Duodenal mucosa (tissue), 2 donors: Measurements from ENCODE around the gene ZSCAN20.

Experiments
- H3K27ac ChIP-seq: one replicate; pipeline ENCODE4 v1.7.0; 2013; ENCODE audit warnings: low read depth, low read length
- H3K27me3 ChIP-seq, 2 donors: one replicate each; pipeline ENCODE4 v1.7.0; 2013; ENCODE audit warnings: low read length in 2 of 2, control low read depth in 1 of 2; ENCODE audit not compliant: insufficient read depth in 2 of 2, control insufficient read depth in 1 of 2
- H3K36me3 ChIP-seq, 2 donors: one replicate each; pipeline ENCODE4 v1.7.0; 2013; ENCODE audit warnings: low read length in 2 of 2, control low read depth in 1 of 2; ENCODE audit not compliant: insufficient read depth in 2 of 2, control insufficient read depth in 1 of 2
- H3K4me1 ChIP-seq, 2 donors: one replicate each; pipeline ENCODE4 v1.7.0; 2013; ENCODE audit warnings: low read length in 2 of 2, control low read depth in 1 of 2; ENCODE audit not compliant: insufficient read depth in 2 of 2, control insufficient read depth in 1 of 2
- H3K4me3 ChIP-seq, 2 donors: one replicate each; pipeline ENCODE4 v1.7.0; 2013; ENCODE audit warnings: low read length in 2 of 2, low read depth in 1 of 2
- H3K9ac ChIP-seq, 2 donors: one replicate each; pipeline ENCODE4 v1.7.0; 2013; ENCODE audit warnings: low read length in 2 of 2, low read depth in 1 of 2
- H3K9me3 ChIP-seq, 2 donors: one replicate each; pipeline ENCODE4 v1.7.0; 2013; ENCODE audit warnings: low read length in 2 of 2, control low read depth in 1 of 2; ENCODE audit not compliant: control insufficient read depth in 1 of 2

Gene ZSCAN20

DNA sequence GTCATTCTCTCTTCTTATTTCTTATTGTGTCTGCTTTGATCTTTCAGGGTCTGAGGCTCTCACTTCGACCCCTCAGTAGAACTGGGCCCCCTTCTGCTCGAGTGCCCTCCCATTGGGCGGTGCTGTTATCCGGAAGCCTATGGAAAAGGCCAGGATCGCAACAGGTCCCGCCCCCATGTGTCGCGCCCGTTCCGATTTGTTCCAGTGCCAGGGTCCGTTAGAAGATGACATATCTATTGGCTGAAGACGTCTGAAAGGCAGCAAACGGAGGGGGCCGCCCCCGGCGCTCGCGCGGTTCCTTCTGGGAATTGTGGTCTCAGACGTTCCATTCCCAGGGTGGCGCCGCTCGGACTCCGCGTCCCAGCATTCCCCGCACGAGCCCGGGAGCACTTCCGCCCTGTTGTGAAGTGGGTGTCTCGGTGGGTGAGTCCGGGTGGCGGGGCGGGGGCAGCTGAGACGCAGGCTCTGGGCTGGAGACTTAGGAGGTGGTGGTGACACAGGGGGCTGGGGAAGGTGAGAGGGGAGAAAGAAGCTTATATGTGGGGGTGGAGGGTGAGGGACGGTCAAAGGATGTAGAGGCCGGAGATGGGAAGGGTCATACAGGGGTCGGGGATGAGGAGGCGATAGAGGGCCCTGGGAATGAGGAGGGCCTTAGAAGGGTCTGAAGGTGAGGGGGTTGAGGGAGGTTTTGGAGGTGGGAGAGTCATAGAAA, at the start of gene ZSCAN20:
Gene ZSCAN20 (plus strand): TSS at position 377 of the 712 bp plus-strand sequence. CDS start 6,644 bp downstream, outside the sequence.
- Histone ChIP-seq H3K27me3 (no peaks in the 10 kb centered on the region), H3K36me3 (no peaks in the 10 kb centered on the region), H3K9me3 (no peaks in the 10 kb centered on the region), H3K4me3 (peak within 1 kb of the TSS; percentile 79 to 83), H3K27ac (peak within 1 kb of the TSS; percentile 58), H3K9ac (peak within 1 kb of the TSS; percentile 53 to 71), H3K4me1 (peaks cover 35 to 38% of the 10 kb centered on the region in 2 donors)

DNA sequence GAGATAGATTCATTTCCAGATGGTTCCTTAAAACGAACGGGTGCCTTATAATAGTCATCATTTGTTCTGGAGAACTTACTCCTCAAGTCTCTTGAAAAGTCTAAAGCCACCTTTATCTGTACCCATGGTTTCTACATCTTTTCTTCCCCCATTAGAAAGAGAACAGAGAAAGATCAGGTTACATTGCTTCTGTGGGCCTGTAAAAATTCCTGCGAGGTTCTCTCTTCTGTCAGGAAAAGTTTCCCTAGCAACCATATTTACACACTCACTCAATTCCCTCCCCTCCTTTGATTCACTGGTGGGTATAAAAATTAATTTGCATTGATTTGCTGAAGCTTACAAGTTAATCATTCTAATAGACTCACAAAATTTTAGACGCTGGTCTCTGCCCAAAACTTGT, 48.2 kb upstream of the ZSCAN20 start:
- H3K27me3 ChIP-seq: peaks cover 0 to 6% of the 10 kb centered on the region in 2 donors
- H3K9me3 ChIP-seq: no peaks in the 10 kb centered on the region
- H3K27ac ChIP-seq: no peak overlapping the region
- no peak overlapping the region for H3K9ac ChIP-seq
- no peak overlapping the region for H3K4me3 ChIP-seq
- H3K4me1 ChIP-seq: peaks cover 0 to 1% of the 10 kb centered on the region in 2 donors
- H3K36me3 ChIP-seq: no peaks in the 10 kb centered on the region

DNA sequence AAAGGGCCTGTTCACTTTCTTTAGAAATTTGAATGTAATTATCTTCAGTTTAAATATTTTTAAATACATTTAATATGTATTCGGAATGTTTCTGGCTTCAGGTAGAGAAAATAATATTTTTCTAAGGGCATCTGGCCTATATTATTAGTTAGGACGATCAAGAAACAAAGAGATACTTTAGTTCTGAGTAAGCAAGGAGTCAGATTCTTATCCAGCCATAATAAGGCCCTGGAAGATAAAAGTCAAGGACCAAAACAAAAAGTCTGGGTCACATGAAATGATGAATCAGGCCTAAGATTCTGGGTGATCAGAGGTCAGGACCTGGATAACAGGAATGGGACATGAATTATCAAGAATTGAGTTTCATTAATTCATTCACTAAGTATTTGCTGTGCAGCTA, 47.8 kb upstream of the ZSCAN20 start:
- Histone ChIP-seq H3K4me1 (peaks cover 3 to 5% of the 10 kb centered on the region in 2 donors), H3K27ac (no peak overlapping the region)

DNA sequence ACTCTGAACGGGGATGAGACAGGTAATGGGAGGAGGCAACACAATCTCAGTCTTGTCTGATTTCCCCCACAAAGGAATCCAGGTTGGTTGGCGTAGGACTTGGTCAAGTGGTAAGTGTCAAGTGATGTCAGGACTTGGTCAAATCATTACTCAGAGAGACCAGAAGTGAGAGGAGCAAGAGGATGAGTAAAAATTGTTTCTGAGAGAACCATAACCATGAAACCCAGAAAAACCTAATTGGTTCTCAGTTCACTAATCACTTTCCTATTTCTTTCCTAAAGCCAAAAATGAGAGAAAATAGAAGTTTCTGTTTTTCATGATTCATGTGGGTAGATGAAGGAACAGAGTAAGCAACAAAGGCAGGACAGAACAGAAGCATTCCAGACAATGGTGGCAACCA, 46.5 kb upstream of the ZSCAN20 start:
- H3K4me1 ChIP-seq: peaks cover 6 to 10% of the 10 kb centered on the region in 2 donors

More for the DNA sequence above, 47.8 kb upstream of the ZSCAN20 start:
- no peaks in the 10 kb centered on the region for H3K9me3 ChIP-seq
- peaks cover 0 to 6% of the 10 kb centered on the region in 2 donors for H3K27me3 ChIP-seq
- no peaks in the 10 kb centered on the region for H3K36me3 ChIP-seq
- H3K4me3 ChIP-seq: no peak overlapping the region
- H3K9ac ChIP-seq: no peak overlapping the region

DNA sequence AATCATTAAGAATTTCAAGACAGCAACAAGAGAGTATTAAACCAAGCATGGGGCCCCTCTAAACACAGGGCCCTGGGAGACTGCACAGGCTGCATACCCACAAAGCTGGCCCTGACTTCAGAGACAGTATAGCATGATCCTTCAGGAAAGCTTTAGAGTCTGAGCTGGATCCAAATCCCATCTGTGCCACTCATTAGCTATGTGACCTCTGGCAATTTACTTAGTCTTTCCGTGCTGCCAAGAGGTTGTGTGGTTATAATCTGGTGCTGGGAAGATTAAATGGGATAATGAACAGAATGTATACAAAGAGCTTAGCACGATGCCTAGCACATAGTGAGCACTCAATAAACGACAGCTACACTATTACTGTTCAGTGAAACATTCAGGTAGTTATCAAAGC, 45.5 kb upstream of the ZSCAN20 start:
- Histone ChIP-seq H3K9ac (no peak overlapping the region), H3K4me1 (peaks cover 6 to 10% of the 10 kb centered on the region in 2 donors), H3K27me3 (peaks cover 0 to 6% of the 10 kb centered on the region in 2 donors), H3K36me3 (no peaks in the 10 kb centered on the region), H3K27ac (no peak overlapping the region), H3K9me3 (no peaks in the 10 kb centered on the region), H3K4me3 (no peak overlapping the region)

More for the DNA sequence above, 46.5 kb upstream of the ZSCAN20 start:
- Histone ChIP-seq H3K9ac (no peak overlapping the region), H3K4me3 (no peak overlapping the region), H3K9me3 (no peaks in the 10 kb centered on the region), H3K27ac (no peak overlapping the region), H3K36me3 (no peaks in the 10 kb centered on the region), H3K27me3 (peaks cover 0 to 6% of the 10 kb centered on the region in 2 donors)

DNA sequence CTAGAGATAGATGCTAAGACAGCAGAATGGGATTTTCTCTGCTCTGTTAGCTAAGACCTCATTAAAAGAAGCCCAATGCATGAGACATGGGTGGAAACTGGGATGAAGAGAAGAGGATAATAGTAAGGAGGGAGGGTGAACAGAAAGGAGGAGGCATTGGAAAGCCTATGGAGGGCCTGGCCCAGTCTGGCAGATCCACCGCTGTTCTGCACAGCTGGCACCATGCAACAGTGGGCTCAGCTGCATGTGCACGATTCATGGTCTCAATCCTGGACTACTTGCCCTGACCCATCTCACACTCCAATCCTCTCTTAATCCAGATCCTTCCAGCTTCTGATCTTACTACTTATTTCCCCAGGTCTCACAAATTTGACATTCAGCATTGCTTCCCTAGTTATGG, 43.8 kb upstream of the ZSCAN20 start:
- peak overlapping the region in 1 of 2 donors; percentile 5 for H3K4me3 ChIP-seq
- no peak overlapping the region for H3K27ac ChIP-seq
- peaks cover 6 to 10% of the 10 kb centered on the region in 2 donors for H3K4me1 ChIP-seq
- H3K9me3 ChIP-seq: no peaks in the 10 kb centered on the region
- no peaks in the 10 kb centered on the region for H3K36me3 ChIP-seq
- peaks cover 0 to 6% of the 10 kb centered on the region in 2 donors for H3K27me3 ChIP-seq
- H3K9ac ChIP-seq: no peak overlapping the region

DNA sequence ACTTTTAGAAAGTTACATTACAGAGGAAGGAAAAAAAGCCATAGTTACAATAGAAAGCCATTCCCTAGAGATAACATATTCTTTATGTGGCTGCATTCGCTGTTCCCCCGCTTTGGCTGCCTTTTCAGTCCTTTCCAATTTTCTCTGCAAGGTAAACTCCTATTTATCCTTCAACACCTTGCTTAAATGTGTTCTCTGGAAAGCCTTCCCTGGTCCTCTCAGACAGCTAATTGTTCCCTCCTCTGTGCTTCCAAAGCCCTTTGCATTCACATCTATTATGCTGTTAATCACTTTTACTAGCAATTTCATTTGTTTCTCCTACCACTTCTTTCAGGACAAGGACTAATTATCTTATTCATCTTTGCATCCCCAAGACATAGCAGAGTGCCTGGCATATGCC, 43.1 kb upstream of the ZSCAN20 start:
- H3K27ac ChIP-seq: no peak overlapping the region
- H3K36me3 ChIP-seq: no peaks in the 10 kb centered on the region
- no peaks in the 10 kb centered on the region for H3K9me3 ChIP-seq
- peaks cover 0 to 6% of the 10 kb centered on the region in 2 donors for H3K27me3 ChIP-seq
- H3K9ac ChIP-seq: no peak overlapping the region
- peaks cover 10 to 11% of the 10 kb centered on the region in 2 donors for H3K4me1 ChIP-seq
- H3K4me3 ChIP-seq: peak overlapping the region; percentile 69 to 74

DNA sequence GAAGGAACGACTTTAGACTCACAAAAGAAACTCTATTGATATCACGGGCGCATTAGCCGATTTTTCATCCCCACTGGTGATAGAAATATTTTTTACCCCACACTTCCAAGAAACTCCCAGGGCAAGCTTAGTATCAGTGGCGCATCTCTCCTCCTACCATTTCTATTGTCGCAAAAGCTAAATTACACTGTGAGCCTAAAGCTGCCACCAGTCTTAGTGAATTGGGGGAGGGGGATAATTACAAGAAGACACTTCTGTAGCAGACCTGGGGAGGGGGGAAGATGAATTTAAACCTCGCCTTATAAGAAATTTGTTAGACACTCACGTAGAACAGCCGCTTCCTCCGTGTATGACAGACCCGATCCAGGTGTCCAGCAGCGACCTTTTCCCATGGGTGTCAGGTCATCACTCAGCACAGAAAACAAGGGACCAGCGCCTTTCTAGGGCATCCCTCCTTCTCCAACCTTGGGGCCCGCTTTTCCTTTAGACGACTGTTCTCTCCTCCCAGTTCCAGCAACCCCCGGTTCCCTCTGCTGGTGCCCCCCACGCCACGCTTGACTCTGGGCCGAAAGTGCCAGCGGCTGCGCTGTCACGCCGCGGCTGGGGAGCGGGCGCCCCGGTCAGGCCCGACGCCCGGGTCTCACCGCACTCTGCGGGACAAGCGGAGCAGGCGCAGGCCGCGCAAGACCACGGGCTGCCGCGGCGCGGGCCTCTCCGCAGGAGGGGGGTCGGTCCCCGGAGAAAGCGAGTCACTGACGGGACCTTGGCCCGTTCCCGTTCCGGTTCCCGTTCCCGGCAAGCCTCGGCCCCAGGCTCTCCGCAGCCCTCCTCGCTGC, 42.4 kb upstream of the ZSCAN20 start:
- Histone ChIP-seq H3K36me3 (no peaks in the 10 kb centered on the region), H3K9ac (peak overlapping the region; percentile 8 to 54), H3K4me3 (peak overlapping the region; percentile 69 to 74), H3K4me1 (peaks cover 10 to 11% of the 10 kb centered on the region in 2 donors), H3K27me3 (peaks cover 0 to 6% of the 10 kb centered on the region in 2 donors), H3K9me3 (no peaks in the 10 kb centered on the region), H3K27ac (no peak overlapping the region)

DNA sequence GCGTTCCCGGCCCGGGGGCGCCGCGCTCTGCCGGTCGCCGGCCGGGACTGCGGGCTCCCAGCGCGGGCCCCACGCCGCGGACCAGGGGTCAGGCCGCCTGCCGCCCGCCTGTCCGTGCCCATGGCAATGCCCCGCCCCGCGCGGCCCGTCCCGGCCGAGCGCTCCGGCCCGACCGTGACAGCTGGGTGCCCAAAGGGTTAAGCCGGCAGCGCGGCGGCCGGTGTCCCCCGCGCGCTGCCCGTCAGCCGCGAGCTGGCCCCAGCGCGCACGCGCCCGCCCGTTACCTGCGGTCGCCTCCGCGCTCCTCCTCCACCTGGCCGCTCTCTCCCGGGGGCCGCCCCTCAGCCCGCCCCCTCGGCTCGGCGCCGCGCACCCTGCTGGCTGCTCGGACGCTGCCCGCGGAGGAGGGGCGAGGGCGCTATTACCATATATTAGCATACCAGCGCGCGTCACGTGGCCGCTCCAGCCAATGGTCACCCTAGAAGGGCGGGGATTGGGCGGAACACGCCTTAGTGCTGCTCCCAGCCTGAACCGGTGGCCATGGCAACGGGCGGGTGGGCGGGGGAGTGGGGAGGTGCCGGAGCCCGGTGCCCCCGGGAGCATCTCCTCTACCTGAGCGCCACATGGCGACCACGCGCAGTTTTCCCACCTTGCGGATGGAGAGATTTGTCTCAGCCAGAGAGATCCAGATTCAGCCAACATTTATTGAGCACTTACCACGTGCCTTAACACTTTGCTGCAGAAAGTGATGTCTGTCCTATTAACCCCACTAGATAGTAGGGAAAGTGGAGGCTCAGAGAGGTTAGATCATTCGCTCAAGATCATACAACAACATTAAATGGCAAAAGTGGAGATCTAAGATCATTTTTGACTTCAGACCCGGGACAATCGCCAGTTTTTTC, 41.5 kb upstream of the ZSCAN20 start, which contains the start of gene PHC2:
Gene PHC2 (minus strand): TSS at position 404 of the 902 bp plus-strand sequence. CDS start 55,556 bp downstream, outside the sequence.
- Histone ChIP-seq H3K27me3 (peaks cover 0 to 6% of the 10 kb centered on the region in 2 donors), H3K4me3 (peak within 1 kb of the TSS; percentile 69 to 74), H3K27ac (no peak within 1 kb of the TSS), H3K36me3 (no peaks in the 10 kb centered on the region), H3K4me1 (peaks cover 10 to 11% of the 10 kb centered on the region in 2 donors), H3K9ac (peak within 1 kb of the TSS; percentile 8 to 54), H3K9me3 (no peaks in the 10 kb centered on the region)
